AG08395 (cell line): ENCODE data around the gene EPHB2.
A peak's percentile ranks its signal among the peaks of the same experiment; 100 is the strongest.

Source experiments
- DNase-seq: peaks from one replicate; pipeline ENCODE4 v3.0.0; 2012; ENCODE audit warnings: mixed read lengths, low spot score

The EPHB2 gene

DNA sequence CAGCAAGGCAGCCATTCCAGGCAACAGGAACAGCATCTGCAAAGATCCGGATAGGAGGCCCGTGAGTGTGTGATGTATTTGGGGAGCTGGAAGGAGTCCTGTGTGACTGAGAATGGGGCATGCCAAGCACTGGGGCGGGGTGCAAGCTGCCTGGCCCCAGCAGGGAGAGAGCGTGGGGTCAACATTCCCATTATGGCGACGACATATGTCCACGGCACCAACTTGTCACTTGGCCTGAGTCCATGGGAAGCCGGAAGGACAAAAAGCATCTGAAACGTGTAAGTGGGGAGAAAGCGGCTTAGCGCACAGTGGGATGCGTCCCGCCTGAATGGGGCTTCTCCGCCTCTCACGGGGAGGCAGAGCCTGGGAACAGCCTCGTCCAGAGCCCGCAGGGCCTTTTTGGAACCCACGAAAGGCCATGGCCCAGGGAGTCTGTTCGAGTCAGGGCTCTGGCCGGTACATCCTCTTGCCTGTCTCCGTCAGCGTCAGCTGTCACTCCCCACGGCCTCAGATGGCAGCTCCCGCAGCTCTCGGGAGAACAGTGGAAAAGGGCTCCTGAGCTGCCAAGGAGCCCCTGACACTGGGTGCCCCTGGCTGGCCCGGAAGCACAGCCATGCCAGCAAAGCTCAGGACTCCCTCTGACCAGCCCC, 12.4 kb downstream of the EPHB2 start:
- no peak for DNase-seq

DNA sequence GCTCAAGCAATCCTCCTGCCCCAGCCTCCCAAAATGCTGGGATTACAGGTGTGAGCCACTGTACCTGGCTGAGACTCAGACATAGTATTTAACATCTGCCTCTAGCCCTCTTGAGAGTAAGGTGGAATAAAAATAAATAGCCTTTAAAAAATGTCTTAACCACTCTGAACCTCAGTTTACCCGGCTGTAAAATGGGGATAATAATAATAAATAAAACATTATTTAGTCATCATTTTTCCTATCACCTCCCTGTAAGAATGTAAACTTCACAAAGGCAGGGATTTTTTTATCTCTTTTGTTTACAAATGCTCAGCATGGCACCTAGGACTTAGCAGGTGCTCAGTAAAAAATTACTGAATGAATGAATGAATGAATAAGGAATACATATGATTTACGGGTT, 17.2 kb downstream of the EPHB2 start:
- no peak for DNase-seq

DNA sequence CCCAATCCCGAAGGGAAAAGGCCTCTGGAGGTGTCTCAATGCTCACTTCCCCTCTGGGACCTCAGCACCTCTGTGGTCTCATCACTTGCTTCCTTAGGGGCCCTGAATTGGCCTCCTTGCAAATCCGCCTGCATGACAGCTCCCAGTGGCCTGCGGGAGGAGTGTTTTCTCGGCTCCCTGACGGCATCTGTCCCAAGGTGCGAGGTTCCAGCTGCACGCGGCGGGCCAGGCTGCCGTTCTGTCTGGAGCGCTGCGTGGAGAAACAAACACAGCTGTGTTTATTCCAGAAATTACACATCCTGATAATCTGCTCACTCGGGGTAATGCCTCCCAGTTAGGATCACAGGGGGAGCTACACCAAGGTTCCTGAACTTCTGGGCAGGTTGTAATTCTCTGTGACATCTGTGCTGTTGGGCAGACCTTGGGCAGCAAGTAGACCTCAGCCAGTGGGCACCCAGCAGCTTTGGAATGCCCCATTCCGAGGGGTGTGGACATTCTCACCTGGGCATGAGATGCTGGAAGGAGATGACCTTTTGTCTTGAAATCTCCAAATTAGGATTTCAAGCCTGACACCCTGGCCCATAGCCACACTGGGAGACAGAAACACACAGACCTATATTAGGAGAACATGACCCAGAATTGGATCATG, 18.2 kb downstream of the EPHB2 start:
- DNase-seq, result no peak

DNA sequence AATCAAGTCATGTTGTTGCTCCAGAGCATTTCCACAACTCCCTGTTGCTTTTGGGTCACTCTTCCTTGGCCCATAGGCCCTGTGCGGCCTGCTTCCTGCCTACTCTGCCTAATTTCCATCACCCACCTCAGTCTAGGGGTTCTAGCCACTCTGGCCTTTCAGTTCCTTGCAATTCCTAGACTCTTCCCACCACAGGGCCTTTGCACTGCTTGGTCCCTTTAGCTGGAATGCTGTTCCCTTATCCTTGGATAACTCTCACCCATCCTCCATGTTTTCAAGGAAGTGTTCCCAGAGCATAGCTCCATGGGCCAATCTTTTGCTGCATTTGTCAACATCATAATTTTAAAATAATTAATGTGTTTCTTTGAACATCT, 18.7 kb downstream of the EPHB2 start:
- no peak for DNase-seq

DNA sequence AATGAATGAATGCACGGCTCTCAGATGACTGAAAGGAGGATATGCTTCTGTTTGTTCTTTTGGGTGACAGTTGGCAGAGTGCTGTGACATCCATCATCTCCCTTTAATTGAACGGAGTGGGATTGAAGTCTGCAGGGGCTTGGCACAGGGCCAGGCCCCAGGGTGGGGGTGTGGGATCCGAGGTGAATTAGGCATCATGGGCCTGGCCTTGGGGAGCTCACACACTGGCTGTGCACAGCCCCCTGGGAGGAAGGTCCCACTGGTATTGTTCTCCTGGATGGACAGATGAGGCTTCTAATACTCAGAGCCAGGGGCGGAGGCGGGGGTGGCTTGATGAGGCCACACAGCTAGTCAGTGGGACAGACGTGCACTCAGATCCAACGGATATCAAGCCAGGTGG, 19.3 kb downstream of the EPHB2 start:
- no peak for DNase-seq

DNA sequence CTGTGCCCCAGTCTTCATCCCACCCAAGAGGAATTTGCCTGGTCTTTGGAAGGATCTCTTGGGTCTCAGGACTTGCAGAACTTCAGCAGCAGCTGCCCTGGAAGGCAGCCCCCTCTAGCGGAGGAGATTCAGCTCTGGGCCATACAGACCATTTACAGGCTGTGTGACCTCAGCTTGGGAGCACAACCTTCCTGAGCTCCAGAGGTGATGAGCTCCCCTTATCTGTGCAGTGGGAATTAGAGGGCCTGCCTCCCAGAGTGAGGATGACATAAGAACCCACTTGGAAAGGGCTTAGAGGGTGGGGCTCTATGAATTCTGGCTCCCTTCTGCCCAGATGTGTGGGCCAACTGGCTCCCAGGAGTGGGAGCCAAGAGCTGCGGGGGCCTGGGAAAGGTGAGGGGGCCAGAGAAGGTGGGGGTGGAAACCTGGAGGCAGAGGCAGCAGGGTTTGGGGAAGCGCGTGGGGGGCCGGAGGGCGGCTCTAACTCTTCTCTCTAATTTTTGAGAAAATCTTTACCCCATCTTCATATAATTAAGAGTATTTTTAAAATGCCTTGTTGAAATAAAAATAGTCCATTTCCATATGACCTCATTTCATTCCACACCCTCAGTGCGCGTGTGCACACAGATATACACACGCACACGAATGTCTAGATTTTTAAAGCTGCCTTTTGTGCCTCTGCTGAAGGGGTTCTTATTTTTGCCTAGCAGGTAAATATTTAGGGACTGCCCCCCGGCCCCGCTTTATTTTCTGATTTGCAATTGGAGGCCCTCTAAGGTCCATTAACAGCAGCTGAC, 21.5 kb downstream of the EPHB2 start:
- no peak for DNase-seq

DNA sequence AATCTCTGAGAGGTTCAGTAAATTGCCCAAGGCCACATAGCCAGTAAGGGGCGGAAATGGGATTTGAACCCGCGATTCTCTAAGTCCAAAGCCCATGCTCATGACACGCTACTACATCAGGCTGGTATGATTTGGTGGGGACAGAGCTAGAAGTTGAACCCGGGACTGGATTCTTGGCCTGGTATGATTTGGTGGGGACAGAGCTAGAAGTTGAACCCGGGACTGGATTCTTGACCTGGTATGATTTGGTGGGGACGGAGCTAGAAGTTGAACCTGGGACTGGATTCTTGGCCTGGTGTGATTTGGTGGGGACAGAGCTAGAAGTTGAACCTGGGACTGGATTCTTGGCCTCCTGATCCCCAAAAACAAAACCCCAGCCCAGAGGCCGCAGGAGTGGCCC, 23.0 kb downstream of the EPHB2 start:
- DNase-seq, result no peak

DNA sequence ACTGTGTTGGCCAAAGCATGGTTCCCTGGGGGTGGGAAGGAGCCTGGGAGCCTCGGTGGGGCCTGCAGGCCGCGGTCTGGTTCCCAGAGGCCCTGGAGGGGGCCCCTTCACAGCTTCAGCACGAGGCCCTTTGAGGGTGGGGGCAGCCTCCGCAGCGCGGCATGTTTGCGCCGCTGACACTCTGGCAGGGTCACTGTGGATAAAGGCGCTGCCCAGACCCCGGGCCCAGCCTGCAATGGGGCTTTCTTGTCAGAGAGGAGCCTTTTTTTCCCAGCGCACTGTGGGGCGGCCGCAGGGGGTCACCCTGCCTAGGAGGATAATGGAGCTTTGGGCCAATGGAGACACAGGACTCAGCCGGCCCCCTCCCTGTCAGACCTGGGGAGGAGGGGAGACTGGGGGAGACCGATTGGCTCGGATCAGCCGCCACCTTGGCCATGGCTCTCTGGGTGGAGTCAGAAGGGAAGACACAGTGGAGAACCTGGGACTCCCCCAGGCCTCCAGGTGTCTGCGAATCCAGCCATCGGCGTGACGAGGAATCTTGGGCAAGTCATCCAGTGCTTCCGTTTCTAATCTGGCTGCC, 26.0 kb downstream of the EPHB2 start:
- DNase-seq, result no peak

DNA sequence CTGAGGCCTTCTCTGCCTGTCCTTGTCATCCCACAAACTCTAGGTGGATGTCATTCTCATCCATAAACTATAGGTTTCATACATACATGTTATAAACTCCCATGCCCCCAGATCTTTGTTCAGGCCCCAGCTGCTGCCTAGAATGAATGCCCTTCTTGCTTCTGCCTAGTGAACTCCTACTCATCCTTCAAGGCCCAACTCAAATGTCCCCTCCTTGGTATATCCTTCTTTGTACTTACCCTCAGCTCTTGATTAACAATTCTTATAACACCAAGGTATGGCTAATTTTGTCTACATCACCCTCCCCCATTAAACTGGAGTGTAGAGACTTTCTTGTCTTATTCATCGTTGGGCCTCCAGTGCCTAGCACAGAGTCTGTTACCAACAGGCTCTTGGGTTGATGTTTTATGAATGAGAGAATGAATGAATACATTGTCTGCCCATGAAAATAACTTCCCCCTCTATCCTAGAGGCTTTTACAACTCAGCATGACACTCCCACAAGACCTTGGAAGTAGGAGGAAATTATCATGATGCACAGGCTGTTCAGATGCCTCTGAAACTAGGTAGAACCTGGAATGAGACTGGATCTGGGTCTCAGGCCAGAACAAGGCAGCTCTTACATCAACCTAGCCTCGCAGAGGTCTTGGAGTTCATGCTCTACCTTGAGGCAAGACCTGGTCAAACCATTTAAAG, 26.9 kb downstream of the EPHB2 start:
- DNase-seq, result no peak

DNA sequence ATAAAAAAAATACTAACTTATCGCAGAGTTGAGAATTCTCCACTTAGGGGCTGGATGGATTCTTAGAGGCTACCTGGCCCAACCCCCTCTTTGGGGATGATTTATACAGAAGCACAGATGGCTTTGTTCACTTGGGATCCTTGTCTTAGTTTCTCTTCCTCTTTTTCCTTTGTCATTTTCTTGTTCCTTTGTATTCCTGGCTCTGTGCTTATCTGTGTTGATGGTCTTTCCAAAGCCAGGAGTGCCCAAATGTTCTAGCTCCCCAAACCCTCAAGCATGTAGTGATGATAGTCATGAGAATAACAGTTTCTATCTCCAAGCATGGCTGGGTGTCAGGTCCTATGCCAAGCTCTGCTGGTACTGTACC, 27.4 kb downstream of the EPHB2 start:
- DNase-seq, result no peak

DNA sequence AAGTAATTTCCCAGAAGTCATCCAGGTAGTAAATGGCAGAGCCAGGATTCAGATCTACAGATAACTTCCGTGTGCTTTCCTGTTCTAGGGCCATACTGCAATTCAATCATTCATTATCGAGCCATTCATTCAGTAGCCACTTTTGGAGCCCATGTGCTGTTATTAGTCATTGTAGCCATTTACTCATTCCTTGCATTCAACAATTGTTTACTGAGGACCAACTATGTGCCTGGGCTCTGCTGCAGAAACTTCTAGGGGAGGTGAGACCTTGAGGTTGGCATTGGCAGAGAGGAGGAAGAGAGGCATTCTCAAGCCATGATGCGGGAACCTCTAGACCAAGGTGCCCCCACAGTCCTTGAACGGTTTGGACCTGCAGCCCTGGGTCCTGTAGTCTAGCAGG, 27.9 kb downstream of the EPHB2 start:
- no peak for DNase-seq

DNA sequence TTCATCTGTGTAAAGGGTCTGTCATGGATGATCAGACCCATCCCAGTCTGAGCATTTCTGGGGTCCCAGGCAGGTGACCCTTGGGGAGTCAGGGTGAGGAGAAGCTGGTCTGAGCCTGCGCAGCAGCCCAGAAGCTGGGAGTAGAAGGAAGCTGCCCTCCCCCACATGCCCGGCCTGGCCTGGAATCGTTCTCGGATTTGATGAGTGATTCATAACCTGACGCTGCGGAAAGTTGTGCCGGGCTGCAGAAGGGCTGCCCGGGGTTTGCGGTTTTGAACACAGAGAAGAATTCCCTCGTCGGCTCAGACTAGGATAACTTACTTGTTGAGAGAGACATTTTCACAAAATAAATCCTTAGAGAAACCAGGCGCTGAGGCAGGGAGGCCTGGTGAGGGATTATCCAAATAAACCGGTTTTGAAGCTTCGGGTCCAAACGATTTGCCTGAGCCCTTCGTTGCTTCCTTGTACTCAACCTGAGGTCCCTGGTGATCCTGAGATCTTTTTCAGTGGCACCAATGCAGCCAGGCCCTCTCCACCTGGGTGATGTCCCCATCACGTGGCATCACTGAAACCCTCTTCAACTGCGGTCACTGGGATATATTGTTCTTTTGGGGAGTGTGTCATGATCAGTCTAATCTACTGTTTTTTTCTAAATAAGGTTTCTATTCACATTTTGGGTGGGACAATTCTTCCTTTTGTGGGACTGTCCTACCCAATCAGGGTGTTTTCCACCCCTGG, 29.2 kb downstream of the EPHB2 start:
- DNase-seq, result peak; percentile 95

DNA sequence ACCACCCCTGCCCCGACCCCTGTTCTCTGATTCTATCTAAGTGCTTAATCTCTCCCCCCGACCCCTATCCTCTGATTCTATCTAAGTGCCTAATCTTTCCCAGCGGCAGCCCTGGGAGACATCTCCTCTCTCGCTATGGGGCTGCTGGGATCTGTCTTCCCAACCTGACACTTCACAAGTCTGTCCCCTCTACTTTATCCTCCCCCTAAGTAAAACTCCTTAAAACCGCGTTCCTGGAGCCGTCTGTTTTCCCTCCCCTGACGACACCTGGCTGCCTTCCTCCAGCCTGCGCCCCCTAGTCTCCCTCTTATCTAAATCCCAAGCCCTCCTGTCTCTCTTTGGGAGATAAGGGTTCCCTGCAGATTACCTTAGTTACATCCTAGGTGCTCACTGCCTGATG, 30.5 kb downstream of the EPHB2 start:
- no peak for DNase-seq

DNA sequence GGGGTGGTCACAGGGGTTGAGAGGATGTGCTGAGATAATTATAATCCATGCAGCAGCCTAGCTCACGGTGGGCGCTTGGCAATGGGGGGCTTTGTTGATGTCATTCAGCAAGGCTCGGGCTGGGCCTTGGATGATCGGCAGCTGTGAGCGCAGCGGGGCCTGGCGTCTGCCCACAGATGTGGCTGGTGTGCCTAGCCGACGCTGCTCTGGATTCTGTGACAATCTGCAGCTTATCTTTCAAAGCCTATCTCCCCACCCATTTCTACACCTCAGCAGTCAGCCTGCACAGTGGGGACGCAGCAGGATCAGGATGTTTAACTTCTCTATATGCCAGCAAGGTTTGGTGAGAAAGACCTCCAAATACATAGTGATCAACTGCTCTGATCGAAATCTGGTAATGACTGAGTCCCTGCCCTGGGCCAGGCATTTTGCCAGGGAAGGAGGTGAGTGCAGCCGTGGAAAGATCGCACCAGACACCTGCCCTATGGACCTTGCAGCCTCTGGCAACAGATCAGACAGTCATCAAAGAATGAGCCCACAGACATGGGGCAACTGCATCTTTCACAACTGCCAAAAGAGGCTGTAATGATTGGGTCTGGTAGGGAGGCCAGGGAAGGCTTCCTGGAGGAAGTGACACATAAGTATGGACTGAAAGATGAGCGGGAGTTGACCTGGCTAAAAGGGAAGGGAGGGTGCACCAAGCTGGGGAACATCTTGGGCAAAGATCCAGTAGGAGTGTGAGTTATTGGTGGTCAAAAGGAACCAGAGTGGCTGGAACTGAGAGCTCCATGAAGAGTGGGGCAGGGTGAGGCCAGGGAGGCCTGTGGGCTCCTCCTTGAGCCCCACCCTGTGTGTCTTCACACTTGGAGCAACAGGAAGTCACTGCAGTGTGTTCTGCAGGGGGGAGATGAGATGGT, 35.3 kb downstream of the EPHB2 start:
- peak; percentile 40 for DNase-seq

DNA sequence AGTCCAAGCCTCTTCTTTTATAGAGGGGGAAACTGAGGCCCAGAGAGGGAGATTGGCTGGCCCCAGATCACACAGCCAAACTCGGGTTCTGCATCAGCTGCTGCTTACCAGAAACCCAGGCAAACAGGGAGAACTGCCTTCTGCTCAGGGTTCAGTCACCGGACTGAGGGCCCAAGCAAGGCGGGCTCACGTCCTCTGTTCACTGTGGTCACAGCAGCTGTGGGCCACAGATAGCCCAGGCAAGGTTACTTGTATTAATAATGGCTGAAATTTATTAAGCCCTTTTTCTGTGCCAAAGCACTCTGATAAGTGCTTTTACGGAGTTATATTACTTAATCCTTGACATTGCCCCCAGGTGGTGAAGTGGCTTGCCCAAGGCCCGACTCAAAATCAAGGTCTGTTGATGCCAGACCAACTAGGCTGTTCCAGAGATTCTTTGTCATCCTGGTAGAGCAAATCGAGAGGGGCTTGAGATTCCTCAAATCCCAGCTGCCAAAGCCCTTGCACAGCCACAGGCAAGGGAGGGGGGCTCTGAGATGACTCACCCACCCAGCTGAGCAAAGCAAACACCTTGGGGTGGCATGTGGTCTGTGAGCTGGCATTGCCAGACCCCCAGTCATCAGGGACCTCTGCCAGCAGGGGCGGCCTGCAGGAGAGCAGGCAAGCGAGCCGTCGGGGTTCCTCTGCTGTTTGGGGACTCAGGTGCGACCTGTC, 36.5 kb downstream of the EPHB2 start:
- peak; percentile 40 for DNase-seq

DNA sequence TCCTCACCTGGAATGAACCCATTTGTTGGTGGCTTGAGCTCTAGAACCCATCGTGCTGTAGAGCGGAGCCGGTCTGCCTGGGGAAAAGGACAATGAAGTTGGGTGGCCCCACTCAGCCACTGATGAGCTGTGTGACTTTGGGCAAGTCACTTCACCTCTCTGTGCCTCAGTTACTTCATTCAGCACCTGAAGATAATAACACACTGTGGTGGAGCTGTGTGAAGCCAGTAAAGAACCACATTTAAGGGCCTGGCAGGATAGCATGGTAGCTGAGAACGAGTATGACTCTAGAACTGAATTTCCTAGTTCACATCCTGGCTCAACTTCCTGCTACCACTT, 37.1 kb downstream of the EPHB2 start:
- DNase-seq, result no peak

DNA sequence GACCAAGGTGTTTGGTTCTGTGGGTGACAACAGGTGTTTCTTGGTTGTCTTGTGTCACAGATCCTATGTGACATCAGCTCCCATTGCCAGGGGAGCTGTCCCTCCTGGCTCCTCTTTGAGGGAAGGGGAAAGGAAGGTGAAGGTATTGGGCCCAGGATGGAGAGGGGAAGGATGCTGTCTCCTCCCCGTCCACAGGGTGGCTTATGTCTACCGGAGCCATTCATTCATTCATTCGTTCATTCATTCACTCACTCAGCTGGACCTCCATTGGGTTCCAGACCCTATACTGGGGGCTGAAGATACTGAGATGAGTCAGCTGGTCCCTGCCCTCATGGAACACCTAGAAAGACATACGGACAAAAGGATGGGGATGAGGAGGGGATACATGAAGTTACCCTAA, 38.9 kb downstream of the EPHB2 start:
- DNase-seq, result no peak

DNA sequence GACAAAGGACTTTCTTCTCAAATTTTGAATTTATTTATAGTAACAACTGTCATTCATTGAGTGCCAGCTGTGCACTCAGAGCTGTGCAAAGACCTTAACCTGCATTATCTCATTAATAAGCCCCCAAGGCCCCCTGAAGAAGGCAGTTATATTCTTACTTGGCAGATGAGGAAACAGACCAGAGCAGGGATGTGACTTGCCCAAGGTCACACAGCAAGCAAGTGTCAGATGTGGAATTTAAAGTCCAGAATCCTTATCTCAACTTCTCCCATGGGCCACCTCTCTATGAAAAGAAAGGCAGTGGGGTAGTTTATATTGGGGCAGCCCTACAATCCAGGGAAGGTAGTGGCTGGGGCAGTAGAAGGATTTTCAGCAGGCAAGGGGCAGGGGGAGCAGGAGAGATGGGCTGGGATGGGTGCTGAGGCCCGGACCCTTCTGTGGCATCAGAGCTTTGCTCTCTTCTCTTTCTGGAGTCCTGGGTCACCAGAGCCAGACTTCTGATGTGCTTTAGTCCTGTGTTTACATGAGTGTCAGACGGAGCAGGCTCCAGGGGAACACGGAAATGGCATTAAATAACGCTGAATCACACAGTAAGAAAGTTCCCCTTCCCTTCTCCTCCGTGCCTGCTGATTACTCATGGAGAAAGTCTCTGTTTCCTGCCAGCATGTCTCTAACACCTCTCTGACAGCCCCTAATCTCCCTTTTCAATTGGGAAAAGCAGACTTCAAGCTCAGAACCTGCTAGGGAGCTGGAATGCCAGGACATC, 39.5 kb downstream of the EPHB2 start:
- DNase-seq, result peak; percentile 88

DNA sequence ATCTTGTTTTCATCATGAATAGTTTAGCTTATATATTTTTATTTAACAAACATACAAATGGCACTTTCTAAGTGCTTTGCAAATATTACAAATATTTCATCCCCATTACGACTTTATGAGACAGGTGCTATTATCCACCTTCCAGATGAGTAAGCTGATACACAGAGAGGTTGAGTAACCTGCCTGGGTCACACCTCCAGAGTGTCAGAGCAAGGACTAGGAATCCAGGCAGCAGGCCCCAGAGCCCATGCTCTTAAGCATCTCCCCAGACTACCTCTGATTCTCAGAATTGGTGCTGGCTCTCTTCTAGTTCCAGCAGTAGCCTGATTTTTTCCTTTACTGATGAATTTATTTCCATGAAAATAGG, 40.0 kb downstream of the EPHB2 start:
- DNase-seq, result no peak
